ENCODE measurements around the gene PTPN6.

PTPN6 gene

DNA sequence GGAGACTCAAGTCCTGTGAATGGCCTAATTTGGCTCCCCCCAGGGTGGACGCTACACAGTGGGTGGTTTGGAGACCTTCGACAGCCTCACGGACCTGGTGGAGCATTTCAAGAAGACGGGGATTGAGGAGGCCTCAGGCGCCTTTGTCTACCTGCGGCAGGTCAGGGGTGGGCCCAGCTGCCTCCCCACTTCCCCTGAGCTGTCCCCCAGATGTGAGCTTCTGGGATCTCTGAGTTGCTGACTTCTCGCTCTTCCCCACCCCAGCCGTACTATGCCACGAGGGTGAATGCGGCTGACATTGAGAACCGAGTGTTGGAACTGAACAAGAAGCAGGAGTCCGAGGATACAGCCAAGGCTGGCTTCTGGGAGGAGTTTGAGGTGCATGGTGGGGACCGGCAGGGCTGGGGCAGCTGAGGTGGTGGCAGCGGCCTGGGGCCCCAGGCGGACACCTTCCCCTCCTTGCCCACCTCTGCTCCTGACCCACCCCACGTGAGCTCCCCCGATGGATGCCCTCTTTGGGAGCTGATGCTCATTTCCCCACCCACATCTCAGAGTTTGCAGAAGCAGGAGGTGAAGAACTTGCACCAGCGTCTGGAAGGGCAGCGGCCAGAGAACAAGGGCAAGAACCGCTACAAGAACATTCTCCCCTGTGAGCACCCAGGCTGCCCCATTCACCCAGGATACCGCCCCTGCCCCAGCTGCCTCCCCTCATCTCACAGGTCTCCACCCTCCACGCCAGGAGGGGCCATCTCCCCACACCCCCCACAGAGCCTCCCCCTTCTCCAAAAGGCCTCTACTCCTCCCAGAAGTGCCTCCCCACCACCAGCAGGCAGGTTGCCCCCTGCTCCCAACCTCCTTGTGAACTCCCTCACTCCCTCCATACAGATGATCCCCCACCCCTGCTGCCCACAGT is 4.2 kb downstream of the PTPN6 start:
- H3K27me3 ChIP-seq = no peaks in the 10 kb centered on the region
- H3K4me3 ChIP-seq (ENCODE audit: low read depth in 1 of 2, low read length in 1 of 2) = peak overlapping the region; percentile 88 to 97
- peaks cover 73 to 86% of the 10 kb centered on the region in 2 experiments for H3K4me1 ChIP-seq (ENCODE audit: control insufficient read depth in 1 of 2, insufficient read depth in 1 of 2, low read depth in 1 of 2, low read length in 1 of 2)
- TF ChIP-seq, protein P1, sequence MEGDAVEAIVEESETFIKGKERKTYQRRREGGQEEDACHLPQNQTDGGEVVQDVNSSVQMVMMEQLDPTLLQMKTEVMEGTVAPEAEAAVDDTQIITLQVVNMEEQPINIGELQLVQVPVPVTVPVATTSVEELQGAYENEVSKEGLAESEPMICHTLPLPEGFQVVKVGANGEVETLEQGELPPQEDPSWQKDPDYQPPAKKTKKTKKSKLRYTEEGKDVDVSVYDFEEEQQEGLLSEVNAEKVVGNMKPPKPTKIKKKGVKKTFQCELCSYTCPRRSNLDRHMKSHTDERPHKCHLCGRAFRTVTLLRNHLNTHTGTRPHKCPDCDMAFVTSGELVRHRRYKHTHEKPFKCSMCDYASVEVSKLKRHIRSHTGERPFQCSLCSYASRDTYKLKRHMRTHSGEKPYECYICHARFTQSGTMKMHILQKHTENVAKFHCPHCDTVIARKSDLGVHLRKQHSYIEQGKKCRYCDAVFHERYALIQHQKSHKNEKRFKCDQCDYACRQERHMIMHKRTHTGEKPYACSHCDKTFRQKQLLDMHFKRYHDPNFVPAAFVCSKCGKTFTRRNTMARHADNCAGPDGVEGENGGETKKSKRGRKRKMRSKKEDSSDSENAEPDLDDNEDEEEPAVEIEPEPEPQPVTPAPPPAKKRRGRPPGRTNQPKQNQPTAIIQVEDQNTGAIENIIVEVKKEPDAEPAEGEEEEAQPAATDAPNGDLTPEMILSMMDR (IDR thresholded peaks at IDR 0.05) = no peak
- no peaks in the 10 kb centered on the region for H3K9me3 ChIP-seq
- peaks cover 80% of the 10 kb centered on the region for H3K36me3 ChIP-seq
- H3K27ac ChIP-seq = peak overlapping the region; percentile 99

DNA sequence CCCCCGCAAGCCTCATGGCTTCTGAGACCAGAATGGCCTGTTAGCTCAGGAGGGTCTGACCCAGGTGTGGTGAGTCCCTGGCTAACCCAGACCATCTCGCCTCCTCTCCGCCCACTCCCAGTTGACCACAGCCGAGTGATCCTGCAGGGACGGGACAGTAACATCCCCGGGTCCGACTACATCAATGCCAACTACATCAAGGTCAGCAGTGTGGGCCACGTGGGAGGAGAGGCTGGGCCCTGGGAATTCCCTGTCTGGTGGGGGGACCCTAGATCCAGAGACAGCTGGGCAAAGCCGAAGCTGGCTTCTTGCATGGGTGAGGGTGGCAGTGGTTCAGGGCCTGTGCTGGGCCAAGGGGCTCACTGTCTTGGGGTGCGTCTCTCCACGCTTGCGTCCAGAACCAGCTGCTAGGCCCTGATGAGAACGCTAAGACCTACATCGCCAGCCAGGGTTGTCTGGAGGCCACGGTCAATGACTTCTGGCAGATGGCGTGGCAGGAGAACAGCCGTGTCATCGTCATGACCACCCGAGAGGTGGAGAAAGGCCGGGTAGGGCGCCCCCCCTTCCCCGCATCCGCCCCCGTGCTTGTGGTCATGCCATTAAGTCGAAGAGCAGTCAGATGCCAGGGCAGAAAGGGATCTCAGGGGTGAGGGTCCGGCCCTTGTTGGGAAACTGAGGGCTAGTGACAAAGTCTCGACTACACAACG is 5.0 kb downstream of the PTPN6 start:
- Histone ChIP-seq H3K27ac (peak overlapping the region; percentile 99), H3K36me3 (peaks cover 88% of the 10 kb centered on the region), H3K4me1 (ENCODE audit: control insufficient read depth in 1 of 2, insufficient read depth in 1 of 2, low read depth in 1 of 2, low read length in 1 of 2) (peaks cover 73 to 86% of the 10 kb centered on the region in 2 experiments), H3K27me3 (no peaks in the 10 kb centered on the region), H3K9me3 (no peaks in the 10 kb centered on the region), H3K4me3 (ENCODE audit: low read depth in 1 of 2, low read length in 1 of 2) (peak overlapping the region in 1 of 2 experiments; percentile 88)
- TF ChIP-seq, protein P1 (IDR thresholded peaks at IDR 0.05) = no peak

DNA sequence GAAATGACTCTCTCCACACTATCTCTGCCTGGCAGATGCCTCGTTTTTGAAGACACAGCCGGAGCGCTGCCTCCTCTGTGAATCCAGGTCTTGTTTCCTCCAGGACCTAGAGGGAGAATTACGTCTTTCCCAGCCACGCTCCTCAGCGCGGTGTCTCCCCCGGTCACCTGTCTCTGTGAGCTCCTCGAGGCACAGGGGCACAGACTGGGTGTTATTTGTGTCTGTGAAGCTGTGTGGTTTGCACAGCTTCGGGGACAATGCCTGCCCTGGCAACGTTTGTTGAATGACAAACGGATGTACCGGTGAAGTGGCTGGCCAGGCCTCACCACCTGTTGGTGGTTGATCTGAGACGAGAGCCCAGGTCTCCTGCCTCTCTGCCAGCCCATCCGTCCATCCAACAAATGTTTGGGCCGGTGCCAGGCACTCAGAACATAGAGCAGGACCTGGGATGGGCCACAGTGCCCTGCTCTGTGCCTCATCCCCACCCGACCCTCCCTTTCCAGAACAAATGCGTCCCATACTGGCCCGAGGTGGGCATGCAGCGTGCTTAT is 6.1 kb downstream of the PTPN6 start:
- no peaks in the 10 kb centered on the region for H3K9me3 ChIP-seq
- H3K27me3 ChIP-seq = no peaks in the 10 kb centered on the region
- H3K4me1 ChIP-seq (ENCODE audit: control insufficient read depth in 1 of 2, insufficient read depth in 1 of 2, low read depth in 1 of 2, low read length in 1 of 2) = peaks cover 83 to 97% of the 10 kb centered on the region in 2 experiments
- H3K4me3 ChIP-seq (ENCODE audit: low read depth in 1 of 2, low read length in 1 of 2) = peak overlapping the region in 1 of 2 experiments; percentile 88
- H3K27ac ChIP-seq = peak overlapping the region; percentile 99
- peaks cover 92% of the 10 kb centered on the region for H3K36me3 ChIP-seq
- TF ChIP-seq, protein P1 (IDR thresholded peaks at IDR 0.05) = no peak

DNA sequence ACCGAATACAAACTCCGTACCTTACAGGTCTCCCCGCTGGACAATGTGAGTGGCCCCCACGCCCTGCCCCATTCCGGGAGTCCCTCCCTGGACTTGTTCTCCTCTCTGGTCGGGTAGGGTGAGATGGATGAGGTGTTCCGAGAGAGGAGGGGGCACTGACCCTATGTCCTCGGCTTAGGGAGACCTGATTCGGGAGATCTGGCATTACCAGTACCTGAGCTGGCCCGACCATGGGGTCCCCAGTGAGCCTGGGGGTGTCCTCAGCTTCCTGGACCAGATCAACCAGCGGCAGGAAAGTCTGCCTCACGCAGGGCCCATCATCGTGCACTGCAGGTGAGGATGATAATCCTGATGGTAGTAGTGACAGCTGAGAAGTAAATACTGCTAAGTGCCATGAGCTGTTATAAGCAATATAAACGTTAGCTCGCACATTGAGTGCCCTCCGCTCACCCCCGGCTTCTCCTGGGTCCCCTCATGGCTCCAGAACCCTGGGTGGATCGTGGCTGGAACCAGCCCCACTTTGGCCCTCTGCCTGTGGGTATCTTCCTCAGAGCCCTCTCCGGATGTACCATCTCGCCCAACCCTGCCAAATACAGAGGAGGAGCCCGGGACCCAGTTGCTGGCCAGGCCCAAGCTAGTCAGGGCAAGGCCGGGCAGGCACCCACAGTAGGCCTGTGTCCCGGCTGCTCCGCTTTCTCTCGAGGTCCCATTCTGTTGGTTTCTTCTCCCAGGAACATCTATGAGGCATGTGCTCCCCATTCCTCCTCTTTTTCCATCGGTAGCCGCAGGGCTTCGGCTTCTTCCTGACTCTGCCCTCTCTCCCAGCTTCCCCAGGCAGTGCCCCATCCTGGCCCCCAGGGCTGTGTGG is 6.8 kb downstream of the PTPN6 start:
- peak overlapping the region; percentile 99 for H3K27ac ChIP-seq
- H3K27me3 ChIP-seq = no peaks in the 10 kb centered on the region
- no peaks in the 10 kb centered on the region for H3K9me3 ChIP-seq
- H3K4me1 ChIP-seq (ENCODE audit: control insufficient read depth in 1 of 2, insufficient read depth in 1 of 2, low read depth in 1 of 2, low read length in 1 of 2) = peaks cover 91 to 99% of the 10 kb centered on the region in 2 experiments
- TF ChIP-seq, protein P1 (IDR thresholded peaks at IDR 0.05) = no peak
- peaks cover 85% of the 10 kb centered on the region for H3K36me3 ChIP-seq
- H3K4me3 ChIP-seq (ENCODE audit: low read depth in 1 of 2, low read length in 1 of 2) = peak overlapping the region; percentile 53 to 88

DNA sequence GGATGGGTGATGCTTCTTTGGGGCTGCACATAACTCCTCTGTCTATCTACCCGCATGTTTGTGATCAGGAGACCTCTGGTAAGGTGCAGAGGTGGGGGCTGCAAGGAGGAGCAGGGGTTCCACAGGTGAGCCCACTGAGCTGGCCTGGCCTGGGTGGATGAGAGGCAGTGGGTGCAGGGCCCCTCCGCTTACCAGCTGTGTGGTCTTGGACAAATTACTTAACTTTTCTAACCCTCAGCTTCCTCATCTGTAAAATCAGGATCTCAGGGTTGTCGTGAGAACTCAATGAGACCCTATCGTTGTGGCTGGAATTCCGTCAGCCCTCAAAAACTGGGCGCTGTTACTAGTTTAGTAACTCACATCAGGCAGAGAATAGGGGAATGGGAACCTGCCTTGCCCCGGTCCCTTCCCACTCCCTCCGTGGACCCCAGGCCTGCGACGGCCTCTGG is 7.5 kb downstream of the PTPN6 start:
- H3K27me3 ChIP-seq = no peaks in the 10 kb centered on the region
- peak overlapping the region; percentile 99 for H3K27ac ChIP-seq
- TF ChIP-seq, protein P1 (IDR thresholded peaks at IDR 0.05) = no peak
- H3K4me1 ChIP-seq (ENCODE audit: control insufficient read depth in 1 of 2, insufficient read depth in 1 of 2, low read depth in 1 of 2, low read length in 1 of 2) = peaks cover 94 to 97% of the 10 kb centered on the region in 2 experiments
- no peaks in the 10 kb centered on the region for H3K9me3 ChIP-seq
- peaks cover 81% of the 10 kb centered on the region for H3K36me3 ChIP-seq
- peak overlapping the region; percentile 53 to 88 for H3K4me3 ChIP-seq (ENCODE audit: low read depth in 1 of 2, low read length in 1 of 2)

All from neutrophil (primary cell).